ENCODE results near the gene MASP2.

Gene MASP2

GRCh38 chr1:11046270-11046566, 821 bp downstream of the MASP2 start:
- no peak overlapping the region for H3K4me3 ChIP-seq (ENCODE audit: low read length)
- H3K79me2 ChIP-seq (ENCODE audit: low read length) = no peaks in the 10 kb centered on the region
- no peak overlapping the region for H3K27ac ChIP-seq (ENCODE audit: low read length)
- H3K36me3 ChIP-seq (replicated peaks; ENCODE audit: low read depth, low read length) = no peaks in the 10 kb centered on the region
- no peak overlapping the region for H2AFZ ChIP-seq (ENCODE audit: low read depth, low read length)
- H4K20me1 ChIP-seq (ENCODE audit: insufficient read depth, low read length) = no peaks in the 10 kb centered on the region
- no peaks in the 10 kb centered on the region for H3K27me3 ChIP-seq (ENCODE audit: low read depth, low read length)
- no peak overlapping the region for H3K4me2 ChIP-seq (ENCODE audit: low read length)
- H3K4me1 ChIP-seq (ENCODE audit: low read length) = peaks cover 1% of the 10 kb centered on the region
- TF ChIP-seq CTCF (IDR thresholded peaks at IDR 0.05; ENCODE audit: low read depth, low read length) (no peak), EZH2phosphoT487 (IDR thresholded peaks at IDR 0.05; ENCODE audit: low read depth) (no peak)
- H3K9me3 ChIP-seq (ENCODE audit: insufficient read depth, low read length) = no peaks in the 10 kb centered on the region
- H3K9ac ChIP-seq (ENCODE audit: low read length) = no peak overlapping the region

- Histone ChIP-seq H4K20me1 (ENCODE audit: insufficient read depth, low read length) (no peaks in the 10 kb centered on the region), H3K4me1 (ENCODE audit: low read length) (no peaks in the 10 kb centered on the region), H3K4me2 (ENCODE audit: low read length) (no peak overlapping the region), H3K9ac (ENCODE audit: low read length) (no peak overlapping the region), H3K36me3 (replicated peaks; ENCODE audit: low read depth, low read length) (no peaks in the 10 kb centered on the region), H2AFZ (ENCODE audit: low read depth, low read length) (no peak overlapping the region), H3K27ac (ENCODE audit: low read length) (no peak overlapping the region), H3K79me2 (ENCODE audit: low read length) (no peaks in the 10 kb centered on the region), H3K4me3 (ENCODE audit: low read length) (no peak overlapping the region), H3K27me3 (ENCODE audit: low read depth, low read length) (no peaks in the 10 kb centered on the region), H3K9me3 (ENCODE audit: insufficient read depth, low read length) (no peaks in the 10 kb centered on the region)
- TF ChIP-seq CTCF (IDR thresholded peaks at IDR 0.05; ENCODE audit: low read depth, low read length) (no peak), EZH2phosphoT487 (IDR thresholded peaks at IDR 0.05; ENCODE audit: low read depth) (no peak)
Measured at GRCh38 chr1:11045428-11046269, 1.4 kb downstream of the MASP2 start.

GRCh38 chr1:11044849-11045427, 2.1 kb downstream of the MASP2 start:
- no peaks in the 10 kb centered on the region for H4K20me1 ChIP-seq (ENCODE audit: insufficient read depth, low read length)
- no peak overlapping the region for H3K27ac ChIP-seq (ENCODE audit: low read length)
- H3K79me2 ChIP-seq (ENCODE audit: low read length) = no peaks in the 10 kb centered on the region
- H3K4me3 ChIP-seq (ENCODE audit: low read length) = no peak overlapping the region
- TF ChIP-seq CTCF (IDR thresholded peaks at IDR 0.05; ENCODE audit: low read depth, low read length) (no peak), EZH2phosphoT487 (IDR thresholded peaks at IDR 0.05; ENCODE audit: low read depth) (no peak)
- no peaks in the 10 kb centered on the region for H3K9me3 ChIP-seq (ENCODE audit: insufficient read depth, low read length)
- H3K4me1 ChIP-seq (ENCODE audit: low read length) = no peaks in the 10 kb centered on the region
- H3K27me3 ChIP-seq (ENCODE audit: low read depth, low read length) = no peaks in the 10 kb centered on the region
- no peaks in the 10 kb centered on the region for H3K36me3 ChIP-seq (replicated peaks; ENCODE audit: low read depth, low read length)
- no peak overlapping the region for H3K9ac ChIP-seq (ENCODE audit: low read length)
- no peak overlapping the region for H3K4me2 ChIP-seq (ENCODE audit: low read length)
- H2AFZ ChIP-seq (ENCODE audit: low read depth, low read length) = no peak overlapping the region

GRCh38 chr1:11044086-11044848, 2.8 kb downstream of the MASP2 start:
- no peaks in the 10 kb centered on the region for H4K20me1 ChIP-seq (ENCODE audit: insufficient read depth, low read length)
- no peak overlapping the region for H3K4me3 ChIP-seq (ENCODE audit: low read length)
- no peaks in the 10 kb centered on the region for H3K36me3 ChIP-seq (replicated peaks; ENCODE audit: low read depth, low read length)
- H3K4me1 ChIP-seq (ENCODE audit: low read length) = no peaks in the 10 kb centered on the region
- no peaks in the 10 kb centered on the region for H3K9me3 ChIP-seq (ENCODE audit: insufficient read depth, low read length)
- H3K27me3 ChIP-seq (ENCODE audit: low read depth, low read length) = no peaks in the 10 kb centered on the region
- H3K9ac ChIP-seq (ENCODE audit: low read length) = no peak overlapping the region
- H2AFZ ChIP-seq (ENCODE audit: low read depth, low read length) = no peak overlapping the region
- no peak overlapping the region for H3K27ac ChIP-seq (ENCODE audit: low read length)
- no peak overlapping the region for H3K4me2 ChIP-seq (ENCODE audit: low read length)
- no peaks in the 10 kb centered on the region for H3K79me2 ChIP-seq (ENCODE audit: low read length)
- TF ChIP-seq EZH2phosphoT487 (IDR thresholded peaks at IDR 0.05; ENCODE audit: low read depth) = no peak

Data from OCI-LY3 (cell line).